Pons (tissue), 1 donor: ENCODE results near the gene MYO18B.

Source experiments
- DNase-seq: peaks from one replicate; pipeline ENCODE4 v3.0.0-alpha.2; 2016; ENCODE audit warnings: low spot score

The MYO18B gene

GRCh38 chr22:25903294-25903693, 161.3 kb downstream of the MYO18B start:
- no peak for DNase-seq

GRCh38 chr22:25908212-25908611, 166.2 kb downstream of the MYO18B start:
- DNase-seq: no peak

- no peak for DNase-seq
Measured at GRCh38 chr22:25908755-25909154, 166.8 kb downstream of the MYO18B start.

- no peak for DNase-seq
Measured at GRCh38 chr22:25909614-25910387, 167.8 kb downstream of the MYO18B start.

GRCh38 chr22:25911243-25911972, 169.4 kb downstream of the MYO18B start:
- no peak for DNase-seq

- DNase-seq: no peak
Measured at GRCh38 chr22:25919452-25919851, 177.5 kb downstream of the MYO18B start.

- no peak for DNase-seq
Measured at GRCh38 chr22:25922141-25922540, 180.2 kb downstream of the MYO18B start.

GRCh38 chr22:25923914-25924313, 181.9 kb downstream of the MYO18B start:
- no peak for DNase-seq

GRCh38 chr22:25928038-25928437, 186.1 kb downstream of the MYO18B start:
- DNase-seq: no peak

GRCh38 chr22:25929321-25929878, 187.4 kb downstream of the MYO18B start:
- no peak for DNase-seq

- no peak for DNase-seq
Measured at GRCh38 chr22:25930083-25930482, 188.1 kb downstream of the MYO18B start.

- DNase-seq: no peak
Measured at GRCh38 chr22:25930788-25931310, 188.9 kb downstream of the MYO18B start.

- no peak for DNase-seq
Measured at GRCh38 chr22:25933158-25933788, 191.3 kb downstream of the MYO18B start.

- no peak for DNase-seq
Measured at GRCh38 chr22:25935266-25936058, 193.5 kb downstream of the MYO18B start.

- DNase-seq: no peak
Measured at GRCh38 chr22:25938151-25938550, 196.2 kb downstream of the MYO18B start.

GRCh38 chr22:25939384-25939783, 197.4 kb downstream of the MYO18B start:
- no peak for DNase-seq

- DNase-seq: no peak
Measured at GRCh38 chr22:25940479-25940878, 198.5 kb downstream of the MYO18B start.

- DNase-seq: no peak
Measured at GRCh38 chr22:25941365-25941960, 199.5 kb downstream of the MYO18B start.

GRCh38 chr22:25942115-25942855, 200.3 kb downstream of the MYO18B start:
- peak; percentile 3 for DNase-seq

- peak; percentile 76 for DNase-seq
Measured at GRCh38 chr22:25942856-25943411, 200.9 kb downstream of the MYO18B start.
